Loucy (cell line): ENCODE results near the gene PRKAR1A.

ENCODE experiments used
- CTCF ChIP-seq: fragments of 200-600 bp; sonication (generic); conservative IDR thresholded peaks from 2 replicates; pipeline ENCODE4 v1.5.1; 2014; ENCODE audit warnings: mild to moderate bottlenecking, antibody characterized with exemption, low read length
- EZH2phosphoT487 ChIP-seq: fragments of 200-600 bp; IDR thresholded peaks from 2 replicates; pipeline ENCODE4 v1.6.1; 2018; ENCODE audit warnings: antibody characterized with exemption, mild to moderate bottlenecking, moderate library complexity, borderline replicate concordance

- TF ChIP-seq CTCF = no peak
- TF ChIP-seq EZH2phosphoT487 = no peak
Measured at GRCh38 chr17:68484458-68484857, 27.8 kb upstream of the PRKAR1A start.
